ENCODE measurements around the gene AP3S2.

Gene AP3S2

GRCh38 chr15:89805241-89806209 lies 88.3 kb downstream of the AP3S2 start:
- FAIRE-seq (no peak), DNase-seq (ENCODE audit: insufficient read length, low spot score) (no peak)
- TF ChIP-seq POLR2A (IDR thresholded peaks at IDR 0.05; ENCODE audit: low read depth, low read length) = no peak

- DNase-seq (ENCODE audit: insufficient read length, low spot score) (no peak), FAIRE-seq (no peak)
- no peak for TF ChIP-seq POLR2A (IDR thresholded peaks at IDR 0.05; ENCODE audit: low read depth, low read length)
Observed at GRCh38 chr15:89803941-89804800, 89.6 kb downstream of the AP3S2 start.

GRCh38 chr15:89802986-89803824 lies 90.6 kb downstream of the AP3S2 start:
- no peak for FAIRE-seq

GRCh38 chr15:89802231-89802928 lies 91.4 kb downstream of the AP3S2 start:
- TF ChIP-seq POLR2A (IDR thresholded peaks at IDR 0.05; ENCODE audit: low read depth, low read length) = no peak

More at GRCh38 chr15:89802986-89803824, 90.6 kb downstream of the AP3S2 start:
- DNase-seq (ENCODE audit: insufficient read length, low spot score) = no peak
- no peak for TF ChIP-seq POLR2A (IDR thresholded peaks at IDR 0.05; ENCODE audit: low read depth, low read length)

GRCh38 chr15:89801471-89802195 lies 92.2 kb downstream of the AP3S2 start:
- FAIRE-seq = no peak
- no peak for TF ChIP-seq POLR2A (IDR thresholded peaks at IDR 0.05; ENCODE audit: low read depth, low read length)
- DNase-seq (ENCODE audit: insufficient read length, low spot score) = no peak

More at GRCh38 chr15:89802231-89802928, 91.4 kb downstream of the AP3S2 start:
- FAIRE-seq (no peak), DNase-seq (ENCODE audit: insufficient read length, low spot score) (no peak)

GRCh38 chr15:89799918-89800498 lies 93.8 kb downstream of the AP3S2 start:
- FAIRE-seq (no peak), DNase-seq (ENCODE audit: insufficient read length, low spot score) (no peak)
- no peak for TF ChIP-seq POLR2A (IDR thresholded peaks at IDR 0.05; ENCODE audit: low read depth, low read length)

GRCh38 chr15:89799011-89799911 lies 94.5 kb downstream of the AP3S2 start:
- FAIRE-seq = no peak

GRCh38 chr15:89797678-89798201 lies 96.1 kb downstream of the AP3S2 start:
- FAIRE-seq (no peak), DNase-seq (ENCODE audit: insufficient read length, low spot score) (no peak)
- no peak for TF ChIP-seq POLR2A (IDR thresholded peaks at IDR 0.05; ENCODE audit: low read depth, low read length)

More at GRCh38 chr15:89799011-89799911, 94.5 kb downstream of the AP3S2 start:
- no peak for DNase-seq (ENCODE audit: insufficient read length, low spot score)
- TF ChIP-seq POLR2A (IDR thresholded peaks at IDR 0.05; ENCODE audit: low read depth, low read length) = no peak

GRCh38 chr15:89795996-89796395 lies 97.8 kb downstream of the AP3S2 start:
- TF ChIP-seq POLR2A (IDR thresholded peaks at IDR 0.05; ENCODE audit: low read depth, low read length) = no peak
- no peak for FAIRE-seq
- DNase-seq (ENCODE audit: insufficient read length, low spot score) = no peak

GRCh38 chr15:89794627-89795241 lies 99.1 kb downstream of the AP3S2 start:
- no peak for DNase-seq (ENCODE audit: insufficient read length, low spot score)
- FAIRE-seq = no peak
- TF ChIP-seq POLR2A (IDR thresholded peaks at IDR 0.05; ENCODE audit: low read depth, low read length) = no peak

Data from H54 (cell line).